B cell (primary cell): Measurements from ENCODE around the gene CACNA2D1. TPM values are rescaled to one million over a fixed set of nuclear protein-coding genes. Genes with fewer than 3 reads are reported as not detected.

Experiments used
- ATAC-seq: fragments of 200-7000 bp; cut with Tn5 transposase; one replicate; pipeline ENCODE4 v1.10.0; 2021; ENCODE audit warnings: low read depth, mild to moderate bottlenecking, moderate number of reproducible peaks, moderate library complexity
- CTCF ChIA-PET: fragments of 350-600 bp; sonication (Branson Sonifier 250); formaldehyde crosslinking; loops from one replicate; lab custom pipeline; 2021; ENCODE audit warnings: antibody characterized with exemption, inconsistent platforms; lab: Charles Lee
- POLR2A ChIA-PET: fragments of 350-600 bp; sonication (Branson Sonifier 250); formaldehyde crosslinking; loops from one replicate; lab custom pipeline; 2021; ENCODE audit warnings: antibody characterized with exemption; lab: Charles Lee
- DNase-seq: peaks from one replicate; pipeline ENCODE4 v3.0.0; 2013
- H2AFZ ChIP-seq: 2 replicates; pipeline ENCODE4 v1.6.1; 2012; ENCODE audit warnings: mild to moderate bottlenecking, low read depth, low read length; ENCODE audit not compliant: insufficient read depth, poor library complexity, severe bottlenecking
- H3K27ac ChIP-seq, 2 donors: 1 replicate in 1 of 2; 2 replicates in 1 of 2; pipeline ENCODE4 v1.5.1; 2012 to 2013; ENCODE audit warnings: low read length in 2 of 2, mild to moderate bottlenecking in 2 of 2, moderate library complexity in 1 of 2
- H3K27me3 ChIP-seq, 4 experiments: fragments of 200-600 bp in 1 of 4; sonication (generic) in 1 of 4; replicated peaks in 1 of 4; 1 replicate in 2 of 4; 2 replicates in 2 of 4; pipeline versions ENCODE4 v1.6.1 to v1.7.0; 2013 to 2016; ENCODE audit warnings: low read length in 3 of 4, mild to moderate bottlenecking in 2 of 4, mixed read lengths in 1 of 4, moderate library complexity in 1 of 4; ENCODE audit not compliant: insufficient read depth in 4 of 4, control insufficient read depth in 3 of 4; ENCODE audit errors: control extremely low read depth in 1 of 4
- H3K36me3 ChIP-seq, 2 experiments: replicated peaks in 1 of 2; 1 replicate in 1 of 2; 2 replicates in 1 of 2; pipeline versions ENCODE4 v1.6.1 to v1.7.1; 2013; ENCODE audit warnings: low read length in 1 of 2; ENCODE audit not compliant: insufficient read depth in 2 of 2, control insufficient read depth in 1 of 2; ENCODE audit errors: control extremely low read depth in 1 of 2, extremely low read depth in 1 of 2
- H3K4me1 ChIP-seq, 2 donors: fragments of 200-600 bp in 1 of 2; sonication (generic) in 1 of 2; 1 replicate in 1 of 2; 2 replicates in 1 of 2; pipeline versions ENCODE4 v1.5.1 to v1.6.1; 2013 to 2017; ENCODE audit warnings: low read length in 2 of 2; ENCODE audit not compliant: control insufficient read depth in 2 of 2, insufficient read depth in 2 of 2
- H3K4me2 ChIP-seq: replicated peaks from 2 replicates; pipeline ENCODE3; 2012; ENCODE audit warnings: mild to moderate bottlenecking, low read depth, low read length; ENCODE audit not compliant: poor library complexity, severe bottlenecking
- H3K4me3 ChIP-seq, 5 experiments: fragments of 200-600 bp in 1 of 5; sonication (generic) in 1 of 5; 1 replicate in 3 of 5; 2 replicates in 2 of 5; pipeline versions ENCODE4 v1.5.1 to v1.7.0; 2011 to 2016; ENCODE audit warnings: low read length in 4 of 5, mild to moderate bottlenecking in 4 of 5, low read depth in 2 of 5, control low read depth in 1 of 5, moderate library complexity in 1 of 5; ENCODE audit not compliant: insufficient read depth in 1 of 5; ENCODE audit errors: control extremely low read depth in 1 of 5, extremely low read depth in 1 of 5
- H3K79me2 ChIP-seq: fragments of 200-600 bp; sonication (generic); one replicate; pipeline ENCODE4 v1.6.0; 2016; ENCODE audit warnings: low read length; ENCODE audit not compliant: control insufficient read depth, insufficient read depth
- H3K9ac ChIP-seq: fragments of 200-600 bp; sonication (generic); 2 replicates; pipeline ENCODE4 v1.6.1; 2017; ENCODE audit warnings: mild to moderate bottlenecking, low read length, moderate library complexity
- H3K9me3 ChIP-seq, 3 donors: one replicate each; pipeline versions ENCODE4 v1.6.1 to v1.7.1; 2013; ENCODE audit warnings: low read length in 2 of 3; ENCODE audit not compliant: control insufficient read depth in 2 of 3, insufficient read depth in 1 of 3; ENCODE audit errors: control extremely low read depth in 1 of 3
- H4K20me1 ChIP-seq: 2 replicates; pipeline ENCODE4 v1.6.0; 2012; ENCODE audit warnings: mild to moderate bottlenecking, low read length; ENCODE audit not compliant: insufficient read depth, control insufficient read depth, poor library complexity, severe bottlenecking
- H3K27ac Mint-ChIP-seq: one replicate; pipeline ENCODE4 v1.8.0; 2021; ENCODE audit warnings: mixed read lengths
- H3K27me3 Mint-ChIP-seq: one replicate; pipeline ENCODE4 v1.8.0; 2021; ENCODE audit warnings: mixed read lengths
- H3K4me1 Mint-ChIP-seq: one replicate; pipeline ENCODE4 v1.8.0; 2021; ENCODE audit warnings: mixed read lengths
- H3K4me3 Mint-ChIP-seq: one replicate; pipeline ENCODE4 v1.8.0; 2021; ENCODE audit warnings: mixed read lengths
- H3K9me3 Mint-ChIP-seq: one replicate; pipeline ENCODE4 v1.8.0; 2022; ENCODE audit warnings: mixed read lengths; ENCODE audit not compliant: insufficient read depth
- CTCF ChIP-seq: fragments of 200-600 bp; IDR thresholded peaks from one replicate; pipeline ENCODE4 v1.8.0; 2022; ENCODE audit warnings: antibody characterized with exemption, mild to moderate bottlenecking
- EZH2 ChIP-seq: IDR thresholded peaks from 2 replicates; pipeline ENCODE4 v1.6.1; 2012; ENCODE audit warnings: borderline replicate concordance, low read depth, mild to moderate bottlenecking, moderate library complexity, low read length; ENCODE audit not compliant: insufficient read depth, poor library complexity, severe bottlenecking
- WGBS: methylation state at CpG from one replicate; pipeline ENCODE4 v1.1.5; 2013; ENCODE audit warnings: missing lambda C conversion rate; ENCODE audit not compliant: insufficient coverage; 5-methylcytosine and 5-hydroxymethylcytosine counted together
- intact Hi-C: fragments of 100-400 bp; cut with micrococcal nuclease; formaldehyde crosslinking; loops from one replicate; pipeline ENCODE4 v1.10.0; 2022
- polyA plus RNA-seq: library from polyadenylated mRNA; depleted of rRNA; stranded (reverse); fragments of >200 nt; gene quantifications from 2 replicates; pipeline ENCODE4 v1.2.3, GENCODE V29; 2012
- total RNA-seq, 2 donors: library from RNA; stranded (reverse); fragments of 120-200 nt in 1 of 2; gene quantifications; 1 replicate in 1 of 2; 2 replicates in 1 of 2; pipeline versions ENCODE4 v1.2.3 to v1.2.4, GENCODE V29; 2013 to 2022

Gene CACNA2D1
- total and polyA plus RNA-seq, 2 donors (not counting 1 experiment from before 2014, with no cell fraction given), result not detected

GRCh38 chr7:82050792-82051191 lies 392.8 kb downstream of the CACNA2D1 start:
- no peaks in the 10 kb centered on the region for H3K4me1 Mint-ChIP-seq
- Histone ChIP-seq H4K20me1 (no peaks in the 10 kb centered on the region), H3K9ac (no peak overlapping the region), H2AFZ (no peak overlapping the region), H3K79me2 (no peaks in the 10 kb centered on the region), H3K36me3 (no peaks in the 10 kb centered on the region), H3K27ac (no peak overlapping the region), H3K4me1 (no peaks in the 10 kb centered on the region), H3K9me3 (no peaks in the 10 kb centered on the region), H3K4me2 (no peak overlapping the region), H3K27me3 (no peaks in the 10 kb centered on the region), H3K4me3 (no peak overlapping the region)
- no peaks in the 10 kb centered on the region for H3K9me3 Mint-ChIP-seq
- H3K4me3 Mint-ChIP-seq, result no peak overlapping the region
- TF ChIP-seq CTCF, result no peak
- TF ChIP-seq EZH2, result no peak
- no peaks in the 10 kb centered on the region for H3K27me3 Mint-ChIP-seq
- ATAC-seq, result no peak
- no peak overlapping the region for H3K27ac Mint-ChIP-seq
- no CpG with 5 or more reads among the region's 4 CpGs for WGBS
- ChIA-PET CTCF (no interaction called here), POLR2A (no interaction called here)
- DNase-seq, result no peak
- intact Hi-C loops, result no loop called here

GRCh38 chr7:82049891-82050533 lies 393.6 kb downstream of the CACNA2D1 start:
- Histone ChIP-seq H3K36me3 (no peaks in the 10 kb centered on the region), H3K9me3 (no peaks in the 10 kb centered on the region), H2AFZ (no peak overlapping the region), H3K27ac (no peak overlapping the region), H4K20me1 (no peaks in the 10 kb centered on the region), H3K4me3 (no peak overlapping the region), H3K4me2 (no peak overlapping the region), H3K27me3 (no peaks in the 10 kb centered on the region), H3K79me2 (no peaks in the 10 kb centered on the region), H3K4me1 (no peaks in the 10 kb centered on the region), H3K9ac (no peak overlapping the region)
- ChIA-PET POLR2A (no interaction called here), CTCF (no interaction called here)
- Mint-ChIP-seq H3K4me1 (no peaks in the 10 kb centered on the region), H3K4me3 (no peak overlapping the region), H3K9me3 (no peaks in the 10 kb centered on the region), H3K27ac (no peak overlapping the region), H3K27me3 (no peaks in the 10 kb centered on the region)
- intact Hi-C loops, result no loop called here
- ATAC-seq (no peak), DNase-seq (no peak)
- WGBS, result no CpG with 5 or more reads among the region's 1 CpG
- TF ChIP-seq EZH2 (no peak), CTCF (no peak)
